Heart left ventricle (tissue), 13 donors: ENCODE results near the gene PLCH1.

Experiments used
- POLR2A ChIP-seq, 2 donors: fragments of 450-650 bp; IDR thresholded peaks; one replicate each; pipeline ENCODE4 v1.6.1; 2017; ENCODE audit warnings: antibody characterized with exemption in 2 of 2, mild to moderate bottlenecking in 2 of 2, moderate library complexity in 2 of 2
- TF ChIP-seq, protein P1 (sequence below), 12 donors: fragments of 200-600 bp; sonication (generic) in 4 of 12; IDR thresholded peaks; one replicate each; pipeline versions ENCODE4 v1.5.0 to v1.8.0; 2018 to 2022; ENCODE audit warnings: antibody characterized with exemption in 12 of 12, mild to moderate bottlenecking in 5 of 12
- donor health status: ischemic (EF 13 %, LVEDD 7.1; RV severe dilation, severe dysfunction).
- donor health status: DM: no; HTN: yes; CAD: no.
- donor health status: DM: no; HTN: no; CAD: no.
- donor health status: ischemic (EF 25% LVEDD 6.9; RV normal size, moderate dysfunction).
- donor health status: ischemic (EF 25% LVEDD 5.7; RV mildly dilated, moderate dysfunction).
- donor health status: ischemic (EF 35%, LVEDD 5.7; RV mildly dilated, moderate dysfunction).
- donor health status: nonischemic (EF 11% LVEDD 7.7; RV severe dilation, severe dysfunction).
- donor health status: DM: yes; HTN: yes; CAD: no.
- donor health status: PGD.
- donor health status: ischemic (EF 29% LVEDD 5.4; RV normal size, mild dysfunction).
- donor health status: nonischemic (EF 23%, LVEDD 6.1; RV moderate dilation, normal function).

DNA sequence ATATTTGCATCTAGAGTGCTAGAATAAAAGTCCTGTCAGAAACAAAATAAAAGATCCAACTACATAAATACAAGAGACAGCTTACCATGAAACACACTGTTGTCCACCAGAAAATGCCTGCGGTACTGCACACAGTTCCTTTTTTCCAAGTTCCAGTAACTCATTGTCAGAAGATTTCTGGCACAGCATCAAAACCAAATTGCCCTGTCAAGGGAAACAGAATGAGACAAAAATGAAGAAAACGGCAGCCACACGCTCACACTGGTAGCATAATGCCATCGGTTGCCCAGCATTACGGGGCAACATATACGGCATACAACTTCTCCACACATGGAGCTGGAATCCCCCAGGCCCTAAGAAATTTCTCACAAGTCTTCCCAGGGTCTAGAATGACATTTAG, 40.8 kb downstream of the PLCH1 start:
- TF ChIP-seq POLR2A (IDR thresholded peaks at IDR 0.05) = no peak
- TF ChIP-seq, protein P1, sequence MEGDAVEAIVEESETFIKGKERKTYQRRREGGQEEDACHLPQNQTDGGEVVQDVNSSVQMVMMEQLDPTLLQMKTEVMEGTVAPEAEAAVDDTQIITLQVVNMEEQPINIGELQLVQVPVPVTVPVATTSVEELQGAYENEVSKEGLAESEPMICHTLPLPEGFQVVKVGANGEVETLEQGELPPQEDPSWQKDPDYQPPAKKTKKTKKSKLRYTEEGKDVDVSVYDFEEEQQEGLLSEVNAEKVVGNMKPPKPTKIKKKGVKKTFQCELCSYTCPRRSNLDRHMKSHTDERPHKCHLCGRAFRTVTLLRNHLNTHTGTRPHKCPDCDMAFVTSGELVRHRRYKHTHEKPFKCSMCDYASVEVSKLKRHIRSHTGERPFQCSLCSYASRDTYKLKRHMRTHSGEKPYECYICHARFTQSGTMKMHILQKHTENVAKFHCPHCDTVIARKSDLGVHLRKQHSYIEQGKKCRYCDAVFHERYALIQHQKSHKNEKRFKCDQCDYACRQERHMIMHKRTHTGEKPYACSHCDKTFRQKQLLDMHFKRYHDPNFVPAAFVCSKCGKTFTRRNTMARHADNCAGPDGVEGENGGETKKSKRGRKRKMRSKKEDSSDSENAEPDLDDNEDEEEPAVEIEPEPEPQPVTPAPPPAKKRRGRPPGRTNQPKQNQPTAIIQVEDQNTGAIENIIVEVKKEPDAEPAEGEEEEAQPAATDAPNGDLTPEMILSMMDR (IDR thresholded peaks at IDR 0.05) = no peak
